Activated naive CD8-positive, alpha-beta T cell treated with anti-CD3 and anti-CD28 coated beads, Interleukin-2, amount 50 U/mL, for 16 hours (primary cell): Measurements from ENCODE around the gene CLDN7.
A peak's percentile ranks its signal among the peaks of the same experiment; 100 is the strongest.

ENCODE experiments used
- DNase-seq: peaks from one replicate; pipeline ENCODE4 v3.0.0-alpha.2; 2020; ENCODE audit warnings: low read depth, low spot score

CLDN7 gene

GRCh38 chr17:7289256-7290032, 27.2 kb upstream of the CLDN7 start:
- DNase-seq, result no peak

DNA sequence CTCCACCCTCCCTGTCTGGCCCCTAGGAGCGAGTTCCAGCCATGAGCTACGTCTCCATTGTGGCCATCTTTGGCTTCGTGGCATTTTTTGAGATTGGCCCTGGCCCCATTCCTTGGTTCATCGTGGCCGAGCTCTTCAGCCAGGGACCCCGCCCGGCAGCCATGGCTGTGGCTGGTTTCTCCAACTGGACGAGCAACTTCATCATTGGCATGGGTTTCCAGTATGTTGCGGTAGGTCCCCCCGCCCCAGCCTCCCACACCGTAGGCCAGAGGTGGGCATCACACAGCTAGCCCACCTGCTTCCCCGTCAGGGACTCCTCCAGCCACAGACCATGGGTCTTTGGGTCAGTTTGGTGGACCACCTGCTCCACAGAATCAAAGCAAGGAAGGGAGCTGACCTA, 23.4 kb upstream of the CLDN7 start:
- DNase-seq, result no peak

- DNase-seq, result no peak
Observed at GRCh38 chr17:7284911-7285310, 22.6 kb upstream of the CLDN7 start.

- no peak for DNase-seq
Observed at GRCh38 chr17:7283471-7284216, 21.4 kb upstream of the CLDN7 start.

DNA sequence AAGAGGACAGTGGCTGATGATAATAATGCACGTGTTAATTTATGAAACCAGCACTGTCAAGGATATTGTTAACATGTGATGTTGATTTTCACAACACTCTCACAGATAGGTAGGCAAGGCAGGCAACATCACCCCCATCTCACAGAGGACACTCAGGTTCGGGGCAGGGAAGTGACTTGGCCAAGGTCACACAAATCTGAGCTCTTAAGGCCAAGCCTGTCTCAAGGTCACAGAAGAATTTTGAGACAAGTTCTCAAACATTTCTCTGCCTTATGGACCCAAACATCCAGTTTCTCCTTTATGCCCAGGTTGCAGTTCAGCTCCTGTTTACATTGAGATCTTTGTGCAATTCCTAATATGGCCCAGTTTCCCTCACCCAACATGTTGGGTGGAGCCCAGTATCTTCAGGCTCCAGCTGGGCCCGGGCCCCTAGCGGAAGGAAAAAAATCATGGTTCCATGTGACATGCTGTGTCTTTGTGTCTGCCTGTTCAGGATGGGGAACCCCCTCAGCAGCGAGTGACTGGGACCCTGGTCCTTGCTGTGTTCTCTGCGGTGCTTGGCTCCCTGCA, 20.6 kb upstream of the CLDN7 start:
- DNase-seq, result no peak

DNA sequence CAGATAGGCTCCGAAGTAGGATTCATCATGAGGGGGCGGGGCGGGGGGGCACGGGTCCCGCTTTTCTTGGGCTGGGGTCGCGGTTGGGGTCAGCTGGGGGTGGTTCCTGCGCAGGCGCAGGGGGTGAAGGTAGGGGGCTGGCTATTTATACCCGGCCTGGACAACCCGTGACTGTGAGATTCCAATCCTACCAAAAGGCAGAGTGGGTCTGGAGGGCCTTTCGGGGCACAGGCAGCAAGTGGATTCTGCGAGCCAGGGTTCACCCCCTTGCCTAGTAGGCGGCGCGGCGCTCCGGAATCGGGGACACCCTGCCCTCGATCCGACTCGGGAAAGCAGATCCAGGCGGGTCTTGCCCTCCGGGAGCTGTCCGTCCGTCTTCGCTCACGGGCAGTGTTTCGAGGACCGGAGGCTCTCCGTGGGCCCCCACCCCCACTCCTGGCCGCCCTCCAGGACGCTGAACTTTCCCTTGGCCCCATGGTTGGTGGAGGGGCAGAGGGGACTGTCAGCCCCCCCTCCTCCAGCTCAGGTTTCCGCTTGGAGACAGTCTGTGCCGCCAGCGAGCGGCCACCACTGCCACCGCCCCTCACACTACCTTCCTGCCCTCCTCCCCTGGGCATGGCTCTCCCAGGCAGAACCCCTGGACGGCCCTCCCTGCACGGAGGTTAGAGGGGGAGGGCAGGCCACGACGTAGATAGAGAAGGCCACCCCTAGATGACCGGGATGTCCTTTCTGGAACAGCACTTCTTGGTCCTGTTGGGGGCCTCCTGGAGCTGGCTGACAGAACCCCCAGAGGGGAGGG, 19.9 kb upstream of the CLDN7 start:
- DNase-seq, result no peak

GRCh38 chr17:7281074-7281952, 19.0 kb upstream of the CLDN7 start, which contains the start of gene SLC2A4:
Gene SLC2A4, plus strand, starts transcription at chr17:7281718. Its CDS starts 217 bp downstream, at chr17:7281935.
- DNase-seq, result peak; percentile 80

GRCh38 chr17:7280519-7281073, 18.3 kb upstream of the CLDN7 start:
- DNase-seq, result peak; percentile 66

GRCh38 chr17:7279448-7279847, 17.2 kb upstream of the CLDN7 start:
- DNase-seq, result no peak

GRCh38 chr17:7266784-7267183, 4.5 kb upstream of the CLDN7 start:
- DNase-seq, result no peak

- DNase-seq, result no peak
Observed at GRCh38 chr17:7263801-7264078, 1.5 kb upstream of the CLDN7 start.

- no peak for DNase-seq
Observed at GRCh38 chr17:7262935-7263800, 890 bp upstream of the CLDN7 start.

- no peak for DNase-seq
Observed at GRCh38 chr17:7261379-7262191, 693 bp downstream of the CLDN7 start.

- no peak for DNase-seq
Observed at GRCh38 chr17:7260651-7261378, 1.5 kb downstream of the CLDN7 start.

- no peak for DNase-seq
Observed at GRCh38 chr17:7260151-7260550, 2.1 kb downstream of the CLDN7 start.

DNA sequence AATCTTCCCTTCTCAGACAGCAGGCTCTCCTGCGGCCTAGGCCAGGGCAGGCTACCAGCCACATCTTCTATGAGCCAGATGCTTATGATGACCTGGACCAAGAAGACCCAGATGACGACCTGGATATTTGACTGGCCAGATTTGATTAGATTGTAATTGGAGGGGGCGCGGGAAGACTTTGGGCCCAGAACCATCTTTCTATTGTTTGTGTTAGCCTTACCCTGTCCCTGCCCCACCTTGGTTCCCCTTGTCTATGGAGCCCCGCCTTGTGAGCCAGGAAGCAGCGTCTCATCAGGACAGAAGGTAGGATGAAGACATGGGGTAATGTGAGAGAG, 2.8 kb downstream of the CLDN7 start:
- no peak for DNase-seq

- no peak for DNase-seq
Observed at GRCh38 chr17:7258731-7259554, 3.3 kb downstream of the CLDN7 start.
